Prostate gland (tissue), 2 donors: ENCODE data around the gene DMRTA1. TPM values are rescaled to one million over a fixed set of nuclear protein-coding genes. Genes with fewer than 3 reads are reported as not detected.

Source experiments
- DNase-seq: peaks from one replicate; pipeline ENCODE4 v3.0.0-alpha.2; 2019; ENCODE audit warnings: low spot score
- H3K27ac ChIP-seq, 2 donors: fragments of 200-600 bp; sonication (generic); 2 replicates each; pipeline ENCODE4 v1.5.1; 2017 to 2019
- H3K27me3 ChIP-seq: fragments of 200-600 bp; sonication (generic); replicated peaks from 2 replicates; pipeline ENCODE4 v1.5.1; 2019; ENCODE audit not compliant: insufficient read depth
- H3K36me3 ChIP-seq, 2 donors: fragments of 200-600 bp; sonication (generic); 1 replicate in 1 of 2; 2 replicates in 1 of 2; pipeline versions ENCODE4 v1.5.1 to v1.8.1; 2017 to 2019
- H3K4me1 ChIP-seq: fragments of 200-600 bp; sonication (generic); replicated peaks from 2 replicates; pipeline ENCODE4 v1.5.1; 2019
- H3K4me3 ChIP-seq, 2 donors: fragments of 200-600 bp; sonication (generic); 2 replicates each; pipeline ENCODE4 v1.5.1; 2017 to 2019
- H3K9me3 ChIP-seq: fragments of 200-600 bp; sonication (generic); 2 replicates; pipeline ENCODE4 v1.5.1; 2017
- POLR2A ChIP-seq: fragments of 450-650 bp; IDR thresholded peaks from one replicate; pipeline ENCODE4 v1.6.1; 2016; ENCODE audit warnings: antibody characterized with exemption, mild to moderate bottlenecking
- POLR2AphosphoS5 ChIP-seq: sonication (generic); formaldehyde crosslinking; IDR thresholded peaks from one replicate; pipeline ENCODE4 v1.6.1; 2017; ENCODE audit warnings: antibody characterized with exemption
- WGBS: methylation state at CpG from one replicate; pipeline ENCODE4 v1.1.5; 2018; 5-methylcytosine and 5-hydroxymethylcytosine counted together
- intact Hi-C: fragments of 100-400 bp; cut with DNase I; formaldehyde crosslinking; loops from one replicate; pipeline ENCODE4 v1.14.2; 2022
- total RNA-seq, 2 donors: library from RNA; depleted of rRNA; stranded (reverse); fragments of >200 nt; gene quantifications; one replicate each; pipeline ENCODE4 v1.1.0, GENCODE V29; 2016
- TF ChIP-seq, protein P1 (sequence below), 4 experiments: fragments of 200-600 bp in 2 of 4; fragments of 450-650 bp in 2 of 4; sonication (generic) in 2 of 4; IDR thresholded peaks; 1 replicate in 3 of 4; 2 replicates in 1 of 4; pipeline ENCODE4 v1.5.1; 2016 to 2019; ENCODE audit warnings: antibody characterized with exemption in 4 of 4, mild to moderate bottlenecking in 2 of 4, moderate library complexity in 2 of 4

Gene DMRTA1
- total RNA-seq, 2 donors from 2014 or later: 1.6 to 5.5 TPM

DNA sequence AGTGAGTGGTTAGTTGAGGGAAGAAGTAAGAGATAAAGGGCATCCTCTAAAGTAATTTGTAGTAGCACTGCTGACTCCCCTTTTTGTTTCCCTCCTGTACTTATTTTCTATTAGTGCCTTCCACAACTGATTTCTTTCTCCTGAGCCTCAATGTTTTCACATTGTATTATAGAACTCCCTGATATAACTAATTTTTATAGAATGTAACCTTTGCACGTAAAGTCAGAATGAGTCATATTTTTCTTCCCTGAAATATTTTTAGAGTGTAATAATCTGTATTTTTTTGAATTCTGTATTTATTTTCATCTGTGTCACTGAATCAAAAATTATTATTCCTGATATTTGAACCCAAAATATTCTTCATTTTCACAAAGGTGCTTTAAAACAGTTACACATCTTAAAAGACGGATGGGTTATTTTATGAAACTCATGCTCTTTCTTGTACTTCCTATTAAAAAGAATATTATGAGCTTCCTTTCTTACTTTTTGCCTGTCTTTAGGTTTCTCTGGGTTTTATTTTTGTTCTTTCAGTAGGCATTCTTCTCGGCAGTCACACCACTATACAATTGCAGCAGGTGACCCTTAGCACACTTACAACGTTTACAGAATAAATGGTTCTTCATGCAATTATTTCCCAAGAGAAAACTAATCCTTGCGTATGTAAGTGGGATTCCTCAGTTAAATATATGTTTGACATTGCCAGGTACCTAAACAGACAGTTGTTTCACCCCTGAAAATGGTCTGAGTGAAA lies 30.5 kb upstream of the DMRTA1 start:
- no peak for DNase-seq
- intact Hi-C loops: no loop called here
- TF ChIP-seq, protein P1, sequence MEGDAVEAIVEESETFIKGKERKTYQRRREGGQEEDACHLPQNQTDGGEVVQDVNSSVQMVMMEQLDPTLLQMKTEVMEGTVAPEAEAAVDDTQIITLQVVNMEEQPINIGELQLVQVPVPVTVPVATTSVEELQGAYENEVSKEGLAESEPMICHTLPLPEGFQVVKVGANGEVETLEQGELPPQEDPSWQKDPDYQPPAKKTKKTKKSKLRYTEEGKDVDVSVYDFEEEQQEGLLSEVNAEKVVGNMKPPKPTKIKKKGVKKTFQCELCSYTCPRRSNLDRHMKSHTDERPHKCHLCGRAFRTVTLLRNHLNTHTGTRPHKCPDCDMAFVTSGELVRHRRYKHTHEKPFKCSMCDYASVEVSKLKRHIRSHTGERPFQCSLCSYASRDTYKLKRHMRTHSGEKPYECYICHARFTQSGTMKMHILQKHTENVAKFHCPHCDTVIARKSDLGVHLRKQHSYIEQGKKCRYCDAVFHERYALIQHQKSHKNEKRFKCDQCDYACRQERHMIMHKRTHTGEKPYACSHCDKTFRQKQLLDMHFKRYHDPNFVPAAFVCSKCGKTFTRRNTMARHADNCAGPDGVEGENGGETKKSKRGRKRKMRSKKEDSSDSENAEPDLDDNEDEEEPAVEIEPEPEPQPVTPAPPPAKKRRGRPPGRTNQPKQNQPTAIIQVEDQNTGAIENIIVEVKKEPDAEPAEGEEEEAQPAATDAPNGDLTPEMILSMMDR (IDR thresholded peaks at IDR 0.05): no peak
- TF ChIP-seq POLR2A: no peak
- TF ChIP-seq POLR2AphosphoS5: no peak
- 46% methylated on average over 5 of the region's 5 CpGs for WGBS
- Histone ChIP-seq H3K4me3 (no peak overlapping the region), H3K4me1 (no peaks in the 10 kb centered on the region), H3K27ac (no peak overlapping the region), H3K36me3 (no peaks in the 10 kb centered on the region), H3K9me3 (no peaks in the 10 kb centered on the region), H3K27me3 (no peaks in the 10 kb centered on the region)

DNA sequence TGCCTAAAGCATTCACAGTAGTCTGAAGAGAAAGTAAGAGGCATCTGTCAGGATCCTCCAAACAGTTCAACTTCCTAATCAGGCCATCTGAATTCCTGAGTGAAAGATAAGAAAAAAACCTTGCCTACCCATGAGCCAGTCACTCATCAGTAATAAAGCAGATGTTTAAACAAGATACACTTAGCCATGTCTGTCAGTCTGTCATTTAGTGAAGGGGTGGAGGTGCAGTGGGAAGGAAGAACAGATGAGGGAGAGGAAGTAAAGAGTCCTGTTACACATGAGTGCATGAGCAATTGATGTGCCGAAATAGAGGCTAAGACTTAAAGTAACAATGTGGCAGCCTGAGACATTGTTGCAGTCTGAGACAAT lies 29.9 kb upstream of the DMRTA1 start:
- intact Hi-C loops: no loop called here
- WGBS: 27% methylated on average over 1 of the region's 1 CpG
- DNase-seq: no peak
- TF ChIP-seq POLR2AphosphoS5: no peak
- no peak for TF ChIP-seq POLR2A
- TF ChIP-seq, protein P1 (IDR thresholded peaks at IDR 0.05): no peak
- Histone ChIP-seq H3K4me1 (no peaks in the 10 kb centered on the region), H3K4me3 (no peak overlapping the region), H3K36me3 (no peaks in the 10 kb centered on the region), H3K9me3 (no peaks in the 10 kb centered on the region), H3K27me3 (no peaks in the 10 kb centered on the region), H3K27ac (no peak overlapping the region)

DNA sequence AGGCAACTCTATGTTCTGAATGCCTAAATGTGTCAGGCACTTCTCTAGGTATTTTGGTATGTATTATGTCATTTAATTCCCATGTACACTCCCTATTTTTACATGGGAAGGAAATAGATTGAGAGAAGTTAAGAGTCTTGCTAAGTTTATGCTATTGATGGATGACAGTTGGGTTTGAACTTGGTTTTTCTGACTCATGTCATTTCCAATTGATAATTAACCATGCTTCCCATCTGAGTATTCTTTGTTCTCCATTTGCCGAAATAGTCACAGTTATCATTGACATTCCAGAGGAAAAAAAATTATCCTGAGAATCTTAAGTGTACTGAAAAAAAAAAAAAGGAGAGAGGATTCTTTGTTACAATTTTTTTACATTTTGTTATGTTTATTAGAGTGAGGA lies 23.1 kb upstream of the DMRTA1 start:
- no peaks in the 10 kb centered on the region for H3K27me3 ChIP-seq
- H3K36me3 ChIP-seq: no peaks in the 10 kb centered on the region
- H3K4me1 ChIP-seq: no peaks in the 10 kb centered on the region
- 64% methylated on average over 1 of the region's 1 CpG for WGBS
- TF ChIP-seq POLR2AphosphoS5: no peak
- TF ChIP-seq, protein P1 (IDR thresholded peaks at IDR 0.05): no peak
- no peak for TF ChIP-seq POLR2A
- no peaks in the 10 kb centered on the region for H3K9me3 ChIP-seq
- DNase-seq: no peak
- intact Hi-C loops: no loop called here
- no peak overlapping the region for H3K4me3 ChIP-seq
- H3K27ac ChIP-seq: no peak overlapping the region

DNA sequence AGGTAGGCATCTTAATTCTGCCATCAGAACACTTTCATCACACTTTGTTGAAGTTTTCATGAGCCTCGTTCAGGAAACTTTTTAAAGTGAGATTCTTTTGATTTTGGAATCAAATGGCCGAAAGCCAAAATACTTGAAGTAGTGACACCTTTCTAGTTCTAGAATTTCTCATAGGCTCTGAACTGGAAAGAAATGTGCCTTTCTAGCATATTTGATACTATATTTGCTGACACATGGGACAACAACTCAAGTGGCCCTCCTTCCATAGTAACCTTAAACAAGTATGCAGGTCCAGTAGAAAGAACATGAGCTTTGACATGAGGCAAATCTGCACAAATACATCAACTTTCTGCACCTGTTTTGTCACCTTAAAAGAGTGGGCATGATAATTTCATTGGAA lies 22.0 kb upstream of the DMRTA1 start:
- WGBS: 54% methylated on average over 2 of the region's 2 CpGs
- Histone ChIP-seq H3K4me3 (no peak overlapping the region), H3K36me3 (no peaks in the 10 kb centered on the region), H3K27me3 (no peaks in the 10 kb centered on the region), H3K9me3 (no peaks in the 10 kb centered on the region), H3K27ac (no peak overlapping the region), H3K4me1 (no peaks in the 10 kb centered on the region)
- no peak for DNase-seq
- intact Hi-C loops: no loop called here
- no peak for TF ChIP-seq POLR2A
- TF ChIP-seq, protein P1 (IDR thresholded peaks at IDR 0.05): no peak
- TF ChIP-seq POLR2AphosphoS5: no peak

DNA sequence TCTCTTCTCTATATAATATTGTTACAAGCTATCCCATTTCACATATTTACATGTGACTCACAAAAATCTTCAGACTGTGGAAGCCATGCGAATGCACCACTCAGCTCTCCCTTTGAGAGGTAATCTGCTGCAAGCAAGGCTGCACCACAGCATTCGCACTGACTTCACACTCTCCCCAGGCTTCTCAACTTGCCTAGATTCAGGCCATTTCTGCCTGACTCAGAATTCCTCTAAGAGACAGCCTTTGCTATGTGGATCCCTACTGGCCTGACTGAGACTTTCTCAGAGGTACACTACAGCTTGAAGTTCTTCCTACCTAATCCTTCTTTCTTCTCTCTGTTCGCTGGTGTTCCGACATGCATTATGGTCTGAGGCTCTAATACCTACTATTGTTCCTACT lies 21.1 kb upstream of the DMRTA1 start:
- no peak for DNase-seq
- Histone ChIP-seq H3K9me3 (no peaks in the 10 kb centered on the region), H3K4me1 (no peaks in the 10 kb centered on the region), H3K36me3 (no peaks in the 10 kb centered on the region), H3K27ac (no peak overlapping the region), H3K27me3 (no peaks in the 10 kb centered on the region), H3K4me3 (no peak overlapping the region)
- TF ChIP-seq POLR2A (no peak), POLR2AphosphoS5 (no peak)
- TF ChIP-seq, protein P1 (IDR thresholded peaks at IDR 0.05): no peak
- 78% methylated on average over 4 of the region's 4 CpGs for WGBS
- intact Hi-C loops: no loop called here
